ENCODE measurements around the gene PTPN5.

DNA sequence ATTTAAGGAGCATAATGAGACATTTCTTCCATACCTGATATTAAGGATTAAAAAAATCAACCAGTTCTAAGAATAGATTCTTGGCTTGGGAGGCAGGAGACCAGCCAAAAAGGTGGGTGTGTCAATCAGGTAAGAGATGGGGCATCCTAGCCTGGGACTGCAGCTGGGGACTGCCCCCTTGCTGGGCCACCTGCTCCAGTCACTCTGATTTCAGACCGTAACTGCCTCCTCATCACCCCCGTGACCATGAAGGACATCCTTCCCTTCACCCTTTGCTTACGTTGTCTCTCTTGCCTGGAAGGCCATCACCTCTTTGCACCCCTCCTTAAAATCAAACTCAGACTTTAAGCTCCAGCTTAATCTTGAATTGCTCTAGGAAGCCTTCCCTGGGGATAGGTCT lies 17.9 kb downstream of the PTPN5 start:
- TF ChIP-seq POLR2AphosphoS5 (IDR thresholded peaks at IDR 0.05; ENCODE audit: low read depth, low read length) (no peak), POLR2A (IDR thresholded peaks at IDR 0.05; ENCODE audit: borderline replicate concordance, extremely low read depth, insufficient read depth, insufficient read length) (no peak), EZH2phosphoT487 (IDR thresholded peaks at IDR 0.05; ENCODE audit: borderline replicate concordance) (no peak), CEBPB (IDR thresholded peaks at IDR 0.05; ENCODE audit: low read depth) (no peak), TCF7L2 (IDR thresholded peaks at IDR 0.05; ENCODE audit: borderline replicate concordance, extremely low read depth, insufficient read depth, insufficient read length) (no peak), SP1 (IDR thresholded peaks at IDR 0.05; ENCODE audit: low read depth) (no peak), ZNF274 (IDR thresholded peaks at IDR 0.05; ENCODE audit: low read depth, low read length) (no peak), YY1 (IDR thresholded peaks at IDR 0.05; ENCODE audit: extremely low read depth, insufficient replicate concordance, low read depth, low read length) (no peak), ZFX (IDR thresholded peaks at IDR 0.05) (no peak), RAD21 (IDR thresholded peaks at IDR 0.05; ENCODE audit: low read depth) (no peak)
- TF ChIP-seq, protein P1, sequence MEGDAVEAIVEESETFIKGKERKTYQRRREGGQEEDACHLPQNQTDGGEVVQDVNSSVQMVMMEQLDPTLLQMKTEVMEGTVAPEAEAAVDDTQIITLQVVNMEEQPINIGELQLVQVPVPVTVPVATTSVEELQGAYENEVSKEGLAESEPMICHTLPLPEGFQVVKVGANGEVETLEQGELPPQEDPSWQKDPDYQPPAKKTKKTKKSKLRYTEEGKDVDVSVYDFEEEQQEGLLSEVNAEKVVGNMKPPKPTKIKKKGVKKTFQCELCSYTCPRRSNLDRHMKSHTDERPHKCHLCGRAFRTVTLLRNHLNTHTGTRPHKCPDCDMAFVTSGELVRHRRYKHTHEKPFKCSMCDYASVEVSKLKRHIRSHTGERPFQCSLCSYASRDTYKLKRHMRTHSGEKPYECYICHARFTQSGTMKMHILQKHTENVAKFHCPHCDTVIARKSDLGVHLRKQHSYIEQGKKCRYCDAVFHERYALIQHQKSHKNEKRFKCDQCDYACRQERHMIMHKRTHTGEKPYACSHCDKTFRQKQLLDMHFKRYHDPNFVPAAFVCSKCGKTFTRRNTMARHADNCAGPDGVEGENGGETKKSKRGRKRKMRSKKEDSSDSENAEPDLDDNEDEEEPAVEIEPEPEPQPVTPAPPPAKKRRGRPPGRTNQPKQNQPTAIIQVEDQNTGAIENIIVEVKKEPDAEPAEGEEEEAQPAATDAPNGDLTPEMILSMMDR (IDR thresholded peaks at IDR 0.05 in 2 of 3, conservative IDR thresholded peaks at IDR 0.05 in 1 of 3; ENCODE audit: borderline replicate concordance in 1 of 3, insufficient read depth in 1 of 3, low read depth in 2 of 3, low read length in 2 of 3), result no peak
- TF ChIP-seq, protein P2, sequence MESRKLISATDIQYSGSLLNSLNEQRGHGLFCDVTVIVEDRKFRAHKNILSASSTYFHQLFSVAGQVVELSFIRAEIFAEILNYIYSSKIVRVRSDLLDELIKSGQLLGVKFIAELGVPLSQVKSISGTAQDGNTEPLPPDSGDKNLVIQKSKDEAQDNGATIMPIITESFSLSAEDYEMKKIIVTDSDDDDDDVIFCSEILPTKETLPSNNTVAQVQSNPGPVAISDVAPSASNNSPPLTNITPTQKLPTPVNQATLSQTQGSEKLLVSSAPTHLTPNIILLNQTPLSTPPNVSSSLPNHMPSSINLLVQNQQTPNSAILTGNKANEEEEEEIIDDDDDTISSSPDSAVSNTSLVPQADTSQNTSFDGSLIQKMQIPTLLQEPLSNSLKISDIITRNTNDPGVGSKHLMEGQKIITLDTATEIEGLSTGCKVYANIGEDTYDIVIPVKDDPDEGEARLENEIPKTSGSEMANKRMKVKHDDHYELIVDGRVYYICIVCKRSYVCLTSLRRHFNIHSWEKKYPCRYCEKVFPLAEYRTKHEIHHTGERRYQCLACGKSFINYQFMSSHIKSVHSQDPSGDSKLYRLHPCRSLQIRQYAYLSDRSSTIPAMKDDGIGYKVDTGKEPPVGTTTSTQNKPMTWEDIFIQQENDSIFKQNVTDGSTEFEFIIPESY (IDR thresholded peaks at IDR 0.05; ENCODE audit: extremely low read depth, insufficient replicate concordance, low read length), result no peak
